Measurements from ENCODE around the gene SLC25A2. TPM values are rescaled to one million over a fixed set of nuclear protein-coding genes. Genes with fewer than 3 reads are reported as not detected.
A peak's percentile ranks its signal among the peaks of the same experiment; 100 is the strongest.
"Not testable (repeated sequence)": the region's sequence is repeated elsewhere in the genome, so short reads cannot be mapped to it uniquely, and the experiment has no call there.

SLC25A2 gene
- total RNA-seq (2014; rRNA removed; shearing (Covaris generic); ENCODE audit: low replicate concordance): 0.65 and 0.82 TPM in 2 replicates

DNA sequence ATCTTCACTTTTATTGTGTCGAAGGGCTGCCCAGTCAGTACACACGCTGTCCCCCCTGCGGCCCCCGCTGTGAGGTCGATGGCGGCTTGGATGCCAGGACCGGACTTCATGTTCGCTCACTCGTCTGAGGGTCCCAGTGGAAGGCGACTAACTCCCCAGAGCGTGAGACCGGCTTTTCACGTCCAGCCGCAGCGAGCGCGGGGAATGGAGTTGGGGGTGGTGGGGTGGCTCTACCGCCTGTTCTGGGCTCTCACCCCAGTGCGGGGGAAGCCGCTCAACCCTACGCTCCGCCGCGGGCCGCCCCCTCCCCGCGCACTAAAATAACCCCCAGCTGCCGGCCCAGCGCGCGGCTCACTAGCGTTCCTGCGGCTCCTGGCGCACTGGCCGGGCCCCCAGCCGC lies at the start of gene SLC25A2:
TSS of gene SLC25A2 (minus strand) at position 294 of the 400 bp plus-strand sequence. CDS start at position 110, 184 bp downstream.
- Histone ChIP-seq H3K9ac (ENCODE audit: low read length) (no peak within 1 kb of the TSS), H3K27ac (ENCODE audit: low read length) (no peak within 1 kb of the TSS), H3K4me1 (ENCODE audit: low read length) (no peaks in the 10 kb centered on the region), H3K79me2 (ENCODE audit: low read length) (peaks cover 66% of the 10 kb centered on the region), H3K4me3 (ENCODE audit: low read length) (no peak within 1 kb of the TSS), H3K4me2 (ENCODE audit: low read depth, low read length, poor library complexity, severe bottlenecking) (no peak within 1 kb of the TSS), H4K20me1 (ENCODE audit: insufficient read depth, low read depth, low read length) (no peaks in the 10 kb centered on the region), H2AFZ (ENCODE audit: low read length) (no peak within 1 kb of the TSS), H3K9me3 (ENCODE audit: low read length) (peaks cover 41% of the 10 kb centered on the region), H3K27me3 (ENCODE audit: low read length) (no peaks in the 10 kb centered on the region), H3K9me2 (replicated peaks; ENCODE audit: insufficient read depth, low read length) (no peaks in the 10 kb centered on the region), H3K36me3 (ENCODE audit: insufficient read depth, low read length) (no peaks in the 10 kb centered on the region)
- DNase-seq: no peak

DNA sequence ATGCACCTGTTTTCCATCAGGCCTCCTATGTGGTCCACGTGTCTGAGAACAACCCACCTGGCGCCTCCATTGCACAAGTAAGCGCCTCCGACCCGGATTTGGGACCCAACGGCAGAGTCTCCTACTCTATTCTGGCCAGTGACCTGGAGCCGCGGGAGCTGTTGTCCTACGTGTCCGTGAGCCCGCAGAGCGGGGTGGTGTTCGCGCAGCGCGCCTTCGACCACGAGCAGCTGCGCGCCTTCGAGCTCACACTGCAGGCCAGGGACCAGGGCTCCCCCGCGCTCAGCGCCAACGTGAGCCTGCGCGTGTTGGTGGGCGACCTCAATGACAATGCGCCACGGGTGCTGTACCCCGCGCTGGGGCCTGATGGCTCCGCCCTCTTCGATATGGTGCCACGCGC lies 47.7 kb upstream of the SLC25A2 start:
- H3K4me1 ChIP-seq (ENCODE audit: low read length): peaks cover 12% of the 10 kb centered on the region
- H3K9ac ChIP-seq (ENCODE audit: low read length): no peak overlapping the region
- no peak overlapping the region for H3K27ac ChIP-seq (ENCODE audit: low read length)
- H3K27me3 ChIP-seq (ENCODE audit: low read length): no peaks in the 10 kb centered on the region
- peaks cover 34% of the 10 kb centered on the region for H3K79me2 ChIP-seq (ENCODE audit: low read length)
- no peak for DNase-seq
- no peaks in the 10 kb centered on the region for H3K9me2 ChIP-seq (replicated peaks; ENCODE audit: insufficient read depth, low read length)
- H3K4me2 ChIP-seq (ENCODE audit: low read depth, low read length, poor library complexity, severe bottlenecking): no peak overlapping the region
- H2AFZ ChIP-seq (ENCODE audit: low read length): no peak overlapping the region
- H4K20me1 ChIP-seq (ENCODE audit: insufficient read depth, low read depth, low read length): no peaks in the 10 kb centered on the region
- peaks cover 13% of the 10 kb centered on the region for H3K9me3 ChIP-seq (ENCODE audit: low read length)
- peak overlapping the region; percentile 68; the same call in 1 of the 2 replicates for H3K4me3 ChIP-seq (ENCODE audit: low read length)
- peaks cover 22% of the 10 kb centered on the region; the same call in 1 of the 2 replicates for H3K36me3 ChIP-seq (ENCODE audit: insufficient read depth, low read length)

DNA sequence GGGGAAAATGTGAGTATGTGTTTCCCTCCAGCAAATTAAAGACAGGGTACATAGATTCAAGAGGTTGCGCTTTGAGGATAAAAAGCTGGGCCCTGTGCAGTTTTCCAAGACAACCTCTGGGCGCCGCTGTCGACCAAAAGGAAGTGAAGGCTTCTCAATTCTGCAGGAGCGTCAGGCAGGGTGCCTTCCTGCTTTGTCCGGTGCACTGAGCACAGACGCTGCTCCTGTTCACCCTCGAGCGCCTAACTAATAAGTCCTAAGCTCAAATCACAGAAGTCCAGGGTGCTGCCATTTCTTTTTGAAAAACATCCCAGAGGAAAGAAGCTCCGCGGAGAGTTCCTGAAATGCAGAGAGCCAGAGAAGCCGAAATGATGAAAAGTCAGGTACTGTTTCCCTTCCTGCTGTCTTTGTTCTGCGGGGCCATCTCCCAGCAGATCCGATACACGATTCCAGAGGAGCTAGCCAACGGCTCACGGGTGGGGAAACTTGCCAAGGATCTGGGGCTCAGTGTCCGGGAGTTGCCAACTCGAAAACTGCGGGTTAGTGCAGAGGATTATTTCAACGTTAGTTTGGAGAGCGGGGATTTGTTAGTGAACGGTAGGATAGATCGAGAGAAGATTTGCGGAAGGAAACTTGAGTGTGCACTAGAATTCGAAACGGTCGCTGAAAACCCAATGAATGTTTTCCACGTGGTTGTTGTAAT lies 46.2 kb upstream of the SLC25A2 start, which contains the start of gene PCDHGB1:
TSS of gene PCDHGB1 (plus strand) at position 183 of the 703 bp plus-strand sequence. CDS start at position 345, 162 bp downstream.
- DNase-seq: peak; percentile 93
- peaks cover 12% of the 10 kb centered on the region for H3K4me1 ChIP-seq (ENCODE audit: low read length)
- no peaks in the 10 kb centered on the region for H4K20me1 ChIP-seq (ENCODE audit: insufficient read depth, low read depth, low read length)
- H3K4me2 ChIP-seq (ENCODE audit: low read depth, low read length, poor library complexity, severe bottlenecking): peak within 1 kb of the TSS; percentile 71
- peaks cover 28% of the 10 kb centered on the region for H3K79me2 ChIP-seq (ENCODE audit: low read length)
- peak within 1 kb of the TSS; percentile 68 for H3K4me3 ChIP-seq (ENCODE audit: low read length)
- peak within 1 kb of the TSS; percentile 22; the same call in 1 of the 2 replicates for H2AFZ ChIP-seq (ENCODE audit: low read length)
- peaks cover 7% of the 10 kb centered on the region for H3K9me3 ChIP-seq (ENCODE audit: low read length)
- peaks cover 18% of the 10 kb centered on the region; the same call in 1 of the 2 replicates for H3K36me3 ChIP-seq (ENCODE audit: insufficient read depth, low read length)
- H3K9me2 ChIP-seq (replicated peaks; ENCODE audit: insufficient read depth, low read length): no peaks in the 10 kb centered on the region
- peak within 1 kb of the TSS; percentile 47 for H3K27ac ChIP-seq (ENCODE audit: low read length)
- H3K27me3 ChIP-seq (ENCODE audit: low read length): no peaks in the 10 kb centered on the region
- H3K9ac ChIP-seq (ENCODE audit: low read length): peak within 1 kb of the TSS; percentile 69

DNA sequence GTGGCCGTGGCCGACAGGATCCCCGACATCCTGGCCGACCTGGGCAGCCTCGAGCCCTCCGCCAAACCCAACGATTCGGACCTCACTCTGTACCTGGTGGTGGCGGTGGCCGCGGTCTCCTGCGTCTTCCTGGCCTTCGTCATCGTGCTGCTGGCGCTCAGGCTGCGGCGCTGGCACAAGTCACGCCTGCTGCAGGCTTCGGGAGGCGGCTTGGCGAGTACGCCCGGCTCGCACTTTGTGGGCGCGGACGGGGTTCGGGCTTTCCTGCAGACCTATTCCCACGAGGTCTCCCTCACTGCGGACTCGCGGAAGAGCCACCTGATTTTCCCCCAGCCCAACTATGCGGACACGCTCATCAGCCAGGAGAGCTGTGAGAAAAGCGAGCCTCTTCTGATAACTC lies 42.2 kb upstream of the SLC25A2 start:
- not testable (repeated sequence) for DNase-seq; H3K79me2 ChIP-seq (ENCODE audit: low read length); H3K9me2 ChIP-seq (replicated peaks; ENCODE audit: insufficient read depth, low read length); H3K4me3 ChIP-seq (ENCODE audit: low read length); H3K36me3 ChIP-seq (ENCODE audit: insufficient read depth, low read length); H4K20me1 ChIP-seq (ENCODE audit: insufficient read depth, low read depth, low read length); H3K9me3 ChIP-seq (ENCODE audit: low read length); H2AFZ ChIP-seq (ENCODE audit: low read length); H3K9ac ChIP-seq (ENCODE audit: low read length); H3K27ac ChIP-seq (ENCODE audit: low read length); H3K4me2 ChIP-seq (ENCODE audit: low read depth, low read length, poor library complexity, severe bottlenecking); H3K27me3 ChIP-seq (ENCODE audit: low read length)
- H3K4me1 ChIP-seq (ENCODE audit: low read length): peaks cover 12% of the 10 kb centered on the region

DNA sequence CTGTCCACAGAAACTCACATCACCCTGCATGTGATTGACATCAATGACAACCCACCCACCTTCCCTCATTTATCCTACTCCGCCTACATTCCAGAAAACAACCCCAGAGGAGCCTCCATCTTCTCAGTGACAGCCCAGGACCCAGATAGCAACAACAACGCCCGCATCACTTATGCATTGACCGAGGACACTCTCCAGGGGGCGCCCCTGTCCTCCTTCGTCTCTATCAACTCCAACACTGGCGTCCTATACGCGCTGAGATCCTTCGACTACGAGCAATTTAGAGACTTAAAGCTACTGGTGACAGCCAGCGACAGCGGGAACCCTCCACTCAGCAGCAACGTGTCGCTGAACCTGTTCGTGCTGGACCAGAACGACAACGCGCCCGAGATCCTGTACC lies 41.5 kb upstream of the SLC25A2 start:
- no peaks in the 10 kb centered on the region for H3K36me3 ChIP-seq (ENCODE audit: insufficient read depth, low read length)
- H3K9me2 ChIP-seq (replicated peaks; ENCODE audit: insufficient read depth, low read length): no peaks in the 10 kb centered on the region
- H2AFZ ChIP-seq (ENCODE audit: low read length): no peak overlapping the region
- DNase-seq: no peak
- no peaks in the 10 kb centered on the region; the same call in 1 of the 2 replicates for H3K79me2 ChIP-seq (ENCODE audit: low read length)
- no peak overlapping the region for H3K27ac ChIP-seq (ENCODE audit: low read length)
- H3K4me3 ChIP-seq (ENCODE audit: low read length): no peak overlapping the region
- no peak overlapping the region for H3K4me2 ChIP-seq (ENCODE audit: low read depth, low read length, poor library complexity, severe bottlenecking)
- H3K27me3 ChIP-seq (ENCODE audit: low read length): no peaks in the 10 kb centered on the region
- H3K4me1 ChIP-seq (ENCODE audit: low read length): peaks cover 5% of the 10 kb centered on the region
- no peaks in the 10 kb centered on the region for H3K9me3 ChIP-seq (ENCODE audit: low read length)
- H3K9ac ChIP-seq (ENCODE audit: low read length): no peak overlapping the region
- H4K20me1 ChIP-seq (ENCODE audit: insufficient read depth, low read depth, low read length): no peaks in the 10 kb centered on the region

DNA sequence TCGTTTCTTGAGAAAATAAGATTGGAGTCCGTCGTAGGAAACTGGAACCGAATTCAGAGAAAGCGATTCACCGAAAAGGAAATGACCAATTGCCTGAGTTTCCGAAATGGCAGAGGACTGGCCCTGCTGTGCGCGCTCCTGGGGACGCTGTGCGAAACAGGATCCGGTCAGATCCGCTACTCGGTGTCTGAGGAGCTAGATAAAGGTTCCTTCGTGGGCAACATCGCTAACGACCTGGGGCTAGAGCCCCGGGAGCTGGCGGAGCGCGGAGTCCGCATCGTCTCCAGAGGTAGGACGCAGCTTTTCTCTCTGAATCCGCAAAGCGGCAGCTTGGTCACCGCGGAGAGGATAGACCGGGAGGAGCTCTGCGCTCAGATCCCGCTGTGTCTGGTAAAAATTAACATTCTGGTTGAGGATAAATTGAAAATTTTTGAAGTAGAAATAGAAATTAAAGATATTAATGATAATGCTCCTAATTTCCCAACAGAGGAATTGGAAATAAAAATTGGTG lies 40.2 kb upstream of the SLC25A2 start:
- Histone ChIP-seq H3K4me2 (ENCODE audit: low read depth, low read length, poor library complexity, severe bottlenecking) (no peak overlapping the region), H3K9me2 (replicated peaks; ENCODE audit: insufficient read depth, low read length) (no peaks in the 10 kb centered on the region), H3K4me3 (ENCODE audit: low read length) (no peak overlapping the region), H3K36me3 (ENCODE audit: insufficient read depth, low read length) (no peaks in the 10 kb centered on the region), H3K27ac (ENCODE audit: low read length) (no peak overlapping the region), H3K4me1 (ENCODE audit: low read length) (no peaks in the 10 kb centered on the region), H4K20me1 (ENCODE audit: insufficient read depth, low read depth, low read length) (no peaks in the 10 kb centered on the region), H2AFZ (ENCODE audit: low read length) (no peak overlapping the region), H3K79me2 (ENCODE audit: low read length) (no peaks in the 10 kb centered on the region), H3K9ac (ENCODE audit: low read length) (no peak overlapping the region), H3K9me3 (ENCODE audit: low read length) (no peaks in the 10 kb centered on the region), H3K27me3 (ENCODE audit: low read length) (no peaks in the 10 kb centered on the region)
- no peak for DNase-seq

DNA sequence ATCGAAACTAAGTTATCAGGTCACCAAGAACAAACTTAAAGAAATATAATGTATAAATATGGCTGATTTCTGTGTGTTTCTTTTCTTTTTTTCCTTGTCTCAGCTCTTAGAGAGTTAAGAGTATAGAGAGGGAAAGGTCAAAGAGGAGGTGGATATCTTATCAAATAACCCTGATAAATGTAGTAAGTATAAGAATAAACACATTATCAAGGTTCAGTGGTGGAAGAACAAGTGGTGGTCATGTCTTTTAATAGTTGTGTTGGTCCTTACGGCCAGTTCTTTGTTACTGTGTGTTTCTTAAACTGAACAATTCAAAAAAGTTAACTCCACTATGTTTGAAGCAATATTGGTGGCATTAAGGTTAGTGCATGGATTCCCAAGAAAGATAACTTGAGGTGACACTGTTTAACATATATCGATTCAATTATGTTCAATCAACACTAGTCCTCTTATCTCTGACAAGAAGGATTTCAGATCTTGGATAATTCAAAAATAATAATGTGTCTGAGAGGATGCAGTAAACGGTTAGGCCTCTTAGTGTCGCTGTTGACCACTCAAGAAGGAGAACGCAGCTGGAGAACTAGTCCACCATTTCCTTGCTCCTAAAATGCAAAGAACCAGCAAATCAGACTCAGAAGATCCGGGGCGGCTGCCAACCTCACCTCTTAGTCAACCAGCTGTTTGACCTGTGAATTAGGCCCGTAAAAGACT lies 39.5 kb upstream of the SLC25A2 start, which contains the start of gene PCDHGA3:
TSS of gene PCDHGA3 (plus strand) at position 588 of the 711 bp plus-strand sequence. CDS start 205 bp downstream, outside the sequence.
- H3K4me3 ChIP-seq (ENCODE audit: low read length): no peak within 1 kb of the TSS
- no peaks in the 10 kb centered on the region for H4K20me1 ChIP-seq (ENCODE audit: insufficient read depth, low read depth, low read length)
- no peak within 1 kb of the TSS for H3K27ac ChIP-seq (ENCODE audit: low read length)
- H3K9me3 ChIP-seq (ENCODE audit: low read length): no peaks in the 10 kb centered on the region
- H3K9me2 ChIP-seq (replicated peaks; ENCODE audit: insufficient read depth, low read length): no peaks in the 10 kb centered on the region
- no peak within 1 kb of the TSS for H3K9ac ChIP-seq (ENCODE audit: low read length)
- H2AFZ ChIP-seq (ENCODE audit: low read length): no peak within 1 kb of the TSS
- no peaks in the 10 kb centered on the region for H3K36me3 ChIP-seq (ENCODE audit: insufficient read depth, low read length)
- no peaks in the 10 kb centered on the region for H3K79me2 ChIP-seq (ENCODE audit: low read length)
- peak; percentile 77 for DNase-seq
- H3K4me1 ChIP-seq (ENCODE audit: low read length): peaks cover under 1% of the 10 kb centered on the region; the same call in 1 of the 2 replicates
- H3K27me3 ChIP-seq (ENCODE audit: low read length): no peaks in the 10 kb centered on the region
- no peak within 1 kb of the TSS for H3K4me2 ChIP-seq (ENCODE audit: low read depth, low read length, poor library complexity, severe bottlenecking)

DNA sequence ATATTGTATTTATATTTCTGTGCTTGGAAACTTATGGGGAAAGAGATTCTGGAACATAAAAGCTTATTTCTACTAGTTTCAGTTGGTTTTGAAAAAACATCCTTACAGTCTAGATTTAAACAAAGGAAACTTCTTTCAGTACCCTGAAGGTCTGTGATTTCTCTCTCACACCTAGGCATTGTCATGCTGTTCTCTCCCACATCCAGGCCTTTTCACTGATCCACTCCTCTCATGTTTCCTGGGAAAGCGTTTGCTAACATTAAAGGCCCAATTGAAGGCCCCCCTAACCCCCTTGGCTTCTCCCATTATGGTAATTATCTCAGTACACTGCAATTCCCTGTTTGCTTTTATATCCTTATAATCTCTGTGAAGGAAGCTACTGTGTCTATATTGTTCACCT lies 38.9 kb upstream of the SLC25A2 start:
- Histone ChIP-seq H3K4me3 (ENCODE audit: low read length) (no peak overlapping the region), H3K9me2 (replicated peaks; ENCODE audit: insufficient read depth, low read length) (no peaks in the 10 kb centered on the region), H3K4me2 (ENCODE audit: low read depth, low read length, poor library complexity, severe bottlenecking) (no peak overlapping the region), H3K79me2 (ENCODE audit: low read length) (no peaks in the 10 kb centered on the region), H4K20me1 (ENCODE audit: insufficient read depth, low read depth, low read length) (no peaks in the 10 kb centered on the region), H3K27me3 (ENCODE audit: low read length) (no peaks in the 10 kb centered on the region), H3K36me3 (ENCODE audit: insufficient read depth, low read length) (no peaks in the 10 kb centered on the region), H3K27ac (ENCODE audit: low read length) (no peak overlapping the region), H3K9ac (ENCODE audit: low read length) (no peak overlapping the region), H3K9me3 (ENCODE audit: low read length) (no peaks in the 10 kb centered on the region), H2AFZ (ENCODE audit: low read length) (no peak overlapping the region), H3K4me1 (ENCODE audit: low read length) (peaks cover 4% of the 10 kb centered on the region; the same call in 1 of the 2 replicates)
- DNase-seq: no peak
